ENCODE data around the gene B4GALT7.
"Not testable (repeated sequence)": the region's sequence is repeated elsewhere in the genome, so short reads cannot be mapped to it uniquely, and the experiment has no call there.

B4GALT7 gene

DNA sequence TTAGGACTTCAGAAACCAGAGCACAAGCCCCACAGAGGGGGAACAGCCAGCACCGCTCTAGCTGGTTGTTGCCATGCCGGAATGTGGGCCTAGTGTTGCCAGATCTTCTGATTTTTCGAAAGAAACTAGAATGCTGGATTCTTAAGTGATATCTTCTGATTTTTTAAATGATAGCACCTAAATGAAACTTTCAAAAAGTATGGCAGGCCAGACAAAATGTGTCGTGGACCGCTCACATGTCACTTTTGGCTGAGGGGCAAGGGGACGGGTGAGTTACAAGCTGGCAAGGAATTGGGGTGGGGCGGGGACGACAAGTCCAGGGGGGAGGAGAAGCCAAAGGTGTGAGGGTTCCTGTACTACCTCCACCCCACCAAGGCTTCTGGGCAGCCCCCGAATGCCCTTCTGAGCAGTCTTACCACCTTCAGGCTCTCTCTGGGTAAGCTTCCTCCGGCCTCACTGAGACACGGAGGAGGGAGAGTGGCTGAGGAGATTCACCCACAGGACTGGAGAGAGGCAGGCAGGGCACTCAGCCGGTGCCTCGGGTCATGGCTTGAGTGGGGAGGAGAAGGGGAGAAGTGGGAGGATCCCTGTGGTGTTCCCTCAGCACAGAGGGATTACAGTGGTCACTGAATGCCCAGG lies 10.3 kb downstream of the B4GALT7 start:
- DNase-seq, result no peak

DNA sequence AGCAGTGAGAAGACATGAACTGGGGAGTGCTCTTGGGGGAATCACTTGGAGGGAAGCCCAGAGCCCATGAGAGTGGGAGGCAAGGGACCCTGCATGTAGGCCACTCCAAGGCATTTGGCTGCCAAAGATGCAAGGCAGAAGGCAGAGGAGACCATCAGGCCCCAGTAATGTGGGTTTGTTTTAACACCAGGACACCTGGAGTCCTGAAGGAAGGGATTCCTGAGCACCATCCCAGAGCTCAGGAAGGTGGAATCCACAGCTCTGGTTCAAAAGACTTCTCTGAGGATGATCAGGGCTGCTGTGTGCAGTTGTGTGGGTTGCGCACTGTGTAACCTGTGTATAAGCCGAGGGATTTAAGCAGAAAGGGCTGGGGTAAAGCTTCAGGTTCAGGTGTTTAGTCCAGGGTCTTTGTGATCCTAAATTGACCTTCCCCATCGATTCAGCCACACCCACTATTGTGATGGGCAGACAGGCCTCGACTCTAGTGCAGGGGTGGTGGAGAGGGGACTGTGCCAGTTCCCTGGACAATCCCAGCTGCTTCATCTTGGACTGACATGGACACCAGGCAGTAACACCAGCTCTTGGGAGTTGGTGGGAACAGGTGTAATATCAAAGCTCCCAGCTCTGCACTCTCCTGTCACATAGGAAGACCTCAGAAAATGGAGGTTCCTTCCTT lies 11.0 kb downstream of the B4GALT7 start:
- no peak for DNase-seq

DNA sequence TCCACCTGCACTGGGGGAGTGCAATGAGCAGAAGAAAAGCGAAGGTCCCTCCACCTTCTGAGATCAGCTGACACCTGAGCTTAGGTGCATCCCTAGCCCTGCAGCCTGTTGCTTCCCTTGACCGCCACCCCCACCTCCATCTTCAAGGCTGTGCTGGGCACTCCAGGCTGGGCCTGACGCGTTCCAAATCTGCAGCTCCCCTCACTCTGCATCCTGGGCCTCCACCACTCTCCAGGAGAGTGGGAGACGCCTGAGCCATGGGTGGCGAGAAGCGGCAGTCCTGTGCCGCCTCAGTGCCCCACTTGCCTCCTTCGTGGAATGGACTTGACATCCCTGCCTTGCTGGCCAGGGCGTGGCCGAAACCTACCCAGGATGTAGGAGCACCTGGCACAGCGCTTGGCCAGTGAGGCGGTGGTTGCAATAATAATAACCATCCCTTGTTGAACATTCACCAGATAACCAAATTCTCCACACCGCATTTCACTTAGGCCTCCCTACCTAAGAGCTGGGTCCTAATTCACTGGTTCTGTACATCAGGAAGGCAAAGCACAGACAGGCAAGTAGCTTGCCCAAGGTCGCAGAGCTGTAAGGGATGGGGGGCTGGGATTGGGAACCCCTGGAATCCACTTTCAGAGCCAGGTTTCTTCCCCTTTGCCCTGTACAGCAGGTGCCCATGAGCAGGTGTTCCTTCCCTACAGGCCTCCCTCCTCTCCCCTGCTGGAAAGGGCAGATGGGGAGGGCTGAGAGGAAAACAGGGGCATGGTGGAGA lies 11.7 kb downstream of the B4GALT7 start:
- DNase-seq, result no peak

DNA sequence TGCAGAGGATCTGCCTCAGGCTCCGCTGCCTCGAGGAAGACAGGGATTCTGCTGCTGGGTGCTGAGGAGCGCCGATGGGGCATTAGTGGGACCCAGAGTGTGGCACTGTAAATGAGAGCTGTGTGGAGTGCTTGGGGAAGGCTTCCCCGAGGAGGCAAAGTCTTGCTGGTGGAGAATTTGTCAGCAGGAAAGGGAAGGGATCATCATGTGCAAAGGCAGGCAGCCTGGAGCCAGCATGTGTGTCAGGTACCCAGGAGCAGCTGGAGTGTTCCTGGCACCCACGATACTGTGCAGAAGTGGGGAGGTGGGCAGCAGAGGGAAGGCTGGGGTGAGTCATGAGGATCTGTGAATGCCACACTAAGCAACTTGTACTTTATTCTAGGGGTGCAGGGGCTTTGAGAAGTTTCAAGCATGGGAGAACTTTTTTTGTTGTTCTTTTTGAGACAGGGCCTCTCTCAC lies 12.3 kb downstream of the B4GALT7 start:
- no peak for DNase-seq

DNA sequence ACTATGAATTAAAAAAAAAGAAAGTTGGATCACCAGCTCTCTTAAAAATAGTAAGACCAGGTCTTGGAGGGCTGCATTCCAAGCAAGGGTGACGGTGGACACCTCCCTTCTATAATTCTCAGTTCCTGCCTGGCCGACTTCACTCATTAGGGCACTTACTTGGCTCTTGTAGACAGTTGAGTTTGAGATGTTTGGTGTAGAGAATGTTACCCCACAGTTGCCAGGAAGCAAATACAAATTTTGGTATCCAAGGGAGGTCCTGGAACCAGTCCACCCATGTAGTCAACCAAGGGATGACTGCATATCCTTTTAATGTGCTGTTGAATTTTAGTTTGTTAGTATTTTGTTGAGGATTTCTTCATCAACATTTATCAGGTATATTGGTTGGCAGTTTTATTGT lies 20.6 kb downstream of the B4GALT7 start:
- no peak for DNase-seq

DNA sequence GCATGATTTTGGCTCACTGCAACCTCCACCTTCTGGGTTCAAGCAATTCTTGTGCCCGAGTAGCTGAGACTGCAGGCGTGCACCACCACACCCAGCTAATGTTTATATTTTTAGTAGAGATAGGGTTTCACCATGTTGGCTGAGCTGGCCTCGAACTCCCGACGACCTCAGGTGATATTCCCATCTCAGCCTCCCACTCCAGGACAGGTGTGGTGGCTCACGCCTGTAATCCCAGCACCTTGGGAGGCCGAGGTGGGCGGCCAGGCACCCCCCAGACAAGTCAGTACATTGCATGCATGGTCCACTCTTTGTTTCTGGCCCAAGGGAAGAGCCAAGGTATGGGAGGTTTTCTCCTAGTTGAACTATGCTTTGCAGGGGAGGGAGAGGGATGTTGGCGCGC lies 24.2 kb downstream of the B4GALT7 start:
- DNase-seq, result not testable (repeated sequence)

DNA sequence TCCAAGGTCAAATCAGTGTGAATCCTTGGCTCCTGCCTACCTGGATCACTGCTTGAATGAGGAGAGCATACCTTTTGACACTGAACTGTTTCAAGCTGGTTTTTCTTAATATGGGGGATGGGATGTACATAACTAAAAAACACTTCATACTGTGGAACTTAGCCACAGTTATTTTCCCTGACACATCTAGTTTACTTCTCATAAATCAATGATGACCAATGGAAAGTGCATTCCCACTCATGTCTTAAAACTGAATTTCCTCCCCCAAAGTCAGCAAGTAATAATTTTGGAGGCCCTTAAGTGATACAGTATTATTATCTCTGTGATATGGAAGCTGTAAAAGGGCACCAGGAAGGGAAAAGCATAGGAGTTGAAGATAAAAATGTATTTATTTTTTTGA lies 30.3 kb downstream of the B4GALT7 start:
- not testable (repeated sequence) for DNase-seq

DNA sequence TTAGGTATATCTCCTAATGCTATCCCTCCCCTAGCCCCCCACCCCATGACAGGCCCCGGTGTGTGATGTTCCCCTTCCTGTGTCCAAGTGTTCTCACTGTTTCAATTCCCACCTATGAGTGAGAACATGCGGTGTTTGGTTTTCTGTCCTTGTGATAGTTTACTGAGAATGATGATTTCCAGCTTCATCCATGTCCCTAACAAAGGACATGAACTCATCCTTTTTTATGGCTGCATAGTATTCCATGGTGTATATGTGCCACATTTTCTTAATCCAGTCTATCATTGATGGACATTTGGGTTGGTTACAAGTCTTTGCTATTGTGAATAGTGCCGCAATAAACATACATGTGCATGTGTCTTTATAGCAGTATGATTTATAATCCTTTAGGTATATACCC lies 35.0 kb downstream of the B4GALT7 start:
- DNase-seq, result not testable (repeated sequence)

DNA sequence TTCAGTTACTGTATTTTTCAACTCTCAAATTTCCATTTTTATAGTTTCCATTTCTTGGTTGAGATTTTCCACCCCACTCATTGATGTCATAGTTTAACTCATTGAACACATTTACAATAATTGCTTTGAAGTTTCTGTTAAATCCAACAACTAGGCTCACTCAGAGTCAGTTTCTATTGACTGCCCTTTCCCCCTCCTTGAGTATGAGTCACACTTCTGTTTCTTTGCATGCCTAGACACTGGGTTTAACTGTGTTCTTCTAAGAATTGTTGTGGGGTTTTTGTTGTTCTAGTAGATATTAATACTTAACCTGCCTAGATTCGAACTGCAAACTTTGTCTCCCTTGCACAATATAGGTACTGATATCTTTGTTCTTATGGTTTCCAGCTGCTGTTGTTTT lies 45.5 kb downstream of the B4GALT7 start:
- not testable (repeated sequence) for DNase-seq

DNA sequence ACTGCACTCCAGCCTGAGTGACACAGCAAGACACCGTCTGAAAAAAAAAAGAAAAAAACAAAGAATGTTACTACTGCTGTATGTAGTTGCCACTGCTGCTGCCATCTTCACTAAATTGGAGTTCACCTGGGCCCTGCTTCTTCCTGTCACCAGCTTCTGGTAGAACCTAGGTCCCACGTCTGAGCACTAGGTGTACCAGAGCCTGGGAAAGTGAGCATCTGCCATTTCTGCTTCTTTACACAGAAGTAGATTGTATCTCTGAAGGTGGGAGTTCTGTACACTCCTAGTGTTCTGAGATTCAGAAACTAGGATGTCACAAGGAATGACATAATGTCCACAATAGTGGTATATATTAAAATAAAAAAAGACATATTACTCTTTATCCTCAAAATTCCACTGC lies 51.3 kb downstream of the B4GALT7 start:
- DNase-seq, result not testable (repeated sequence)

DNA sequence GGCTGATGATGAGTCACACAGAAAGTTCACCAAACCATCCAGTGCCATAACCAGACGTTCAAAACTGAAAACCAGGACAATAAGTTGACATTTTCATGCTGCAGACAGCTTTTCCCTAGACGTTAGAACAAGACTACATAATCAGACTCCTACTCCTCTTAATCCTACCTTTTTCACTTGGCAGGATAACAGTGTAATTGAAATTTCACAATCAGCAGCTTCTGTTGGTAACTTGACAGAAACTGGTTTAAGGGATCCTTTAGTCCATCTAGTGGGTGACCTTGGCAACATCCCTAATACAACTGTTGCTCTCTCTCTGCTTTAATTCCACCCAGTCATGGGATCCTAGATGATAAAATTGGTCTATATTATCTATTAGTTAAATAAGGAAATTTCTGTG lies 57.9 kb downstream of the B4GALT7 start:
- not testable (repeated sequence) for DNase-seq

DNA sequence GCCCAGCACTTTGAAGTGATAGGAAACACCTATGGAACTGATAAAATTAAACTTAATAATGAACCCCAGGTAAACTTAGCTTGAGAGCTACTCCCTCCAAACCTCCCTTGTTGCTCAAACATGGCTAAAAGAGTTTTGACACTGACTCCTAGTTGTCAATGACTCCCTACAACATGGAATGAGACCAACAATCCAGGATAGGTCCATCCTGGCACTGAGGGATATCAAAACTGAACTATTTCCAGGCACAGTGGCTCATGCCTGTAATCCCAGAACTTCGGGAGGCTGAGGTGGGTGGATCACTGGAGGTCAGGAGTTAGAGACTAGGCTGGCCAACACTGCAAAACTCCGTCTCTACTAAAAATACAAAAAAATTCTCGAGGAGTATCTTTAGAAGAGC lies 58.6 kb downstream of the B4GALT7 start:
- not testable (repeated sequence) for DNase-seq
